Amniotic stem cell (primary cell): ENCODE data around the gene NHS.
"Not testable (repeated sequence)": the region's sequence is repeated elsewhere in the genome, so short reads cannot be mapped to it uniquely, and the experiment has no call there.

Experiments used
- DNase-seq: peaks from one replicate; lab custom pipeline; 2025; lab: John Stamatoyannopoulos, UW

NHS gene

DNA sequence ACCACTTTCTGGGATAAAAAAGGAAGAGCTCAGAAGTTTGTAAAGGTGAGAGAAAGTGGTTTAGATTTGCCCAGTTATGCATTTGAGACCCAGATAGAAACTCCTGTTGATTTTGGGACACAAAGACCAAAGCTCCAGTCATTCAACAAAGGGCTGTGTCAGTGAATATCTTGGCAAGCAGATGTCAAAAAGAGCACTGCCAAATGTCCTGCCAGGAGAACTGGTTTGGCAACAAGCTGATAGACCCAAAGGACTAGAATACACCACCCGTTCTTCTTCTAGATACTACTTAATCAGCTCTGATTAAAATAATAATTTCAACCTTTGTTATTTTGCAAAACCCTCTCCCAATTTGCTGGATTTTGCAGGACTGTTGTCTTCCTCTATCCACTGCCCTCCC lies 121.4 kb downstream of the NHS start:
- no peak for DNase-seq

DNA sequence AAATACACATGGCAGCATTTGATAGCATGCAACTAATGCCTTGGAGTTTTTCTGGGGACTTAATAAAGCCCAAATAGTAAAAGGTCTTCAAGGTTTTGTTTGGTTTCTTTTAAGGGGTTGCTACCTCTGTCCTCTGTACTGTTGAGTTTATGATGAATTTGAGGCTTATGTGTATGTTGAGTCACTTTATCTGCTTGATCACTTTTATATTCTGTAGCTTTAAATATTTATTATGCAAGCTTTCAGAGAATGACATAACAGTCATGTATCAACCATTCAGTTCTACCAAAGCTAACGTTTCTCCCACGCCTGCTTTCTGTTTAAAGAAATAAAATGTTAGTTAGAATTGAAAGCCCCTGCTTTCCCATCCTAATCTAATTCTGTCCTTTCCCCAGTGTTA lies 122.2 kb downstream of the NHS start:
- DNase-seq = no peak

DNA sequence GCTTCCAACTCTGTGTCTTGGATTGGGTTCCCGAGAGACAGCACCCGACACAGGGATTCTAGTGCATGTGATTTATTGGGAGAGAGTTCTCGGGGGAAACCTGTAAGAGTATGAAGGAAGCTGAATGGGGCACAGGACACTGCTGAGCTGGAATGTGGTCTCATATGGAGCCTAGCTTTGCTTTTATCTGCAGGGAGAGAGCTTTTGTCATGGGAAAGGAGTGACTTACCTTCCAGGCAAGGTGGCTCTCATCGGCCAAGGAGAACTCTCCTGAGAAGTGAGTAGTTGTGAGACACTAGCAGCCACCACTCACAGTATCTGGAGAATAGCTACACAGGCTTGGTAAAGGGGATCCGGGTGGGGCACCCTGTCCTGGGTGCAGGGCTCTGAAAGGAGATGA lies 124.5 kb downstream of the NHS start:
- no peak for DNase-seq

DNA sequence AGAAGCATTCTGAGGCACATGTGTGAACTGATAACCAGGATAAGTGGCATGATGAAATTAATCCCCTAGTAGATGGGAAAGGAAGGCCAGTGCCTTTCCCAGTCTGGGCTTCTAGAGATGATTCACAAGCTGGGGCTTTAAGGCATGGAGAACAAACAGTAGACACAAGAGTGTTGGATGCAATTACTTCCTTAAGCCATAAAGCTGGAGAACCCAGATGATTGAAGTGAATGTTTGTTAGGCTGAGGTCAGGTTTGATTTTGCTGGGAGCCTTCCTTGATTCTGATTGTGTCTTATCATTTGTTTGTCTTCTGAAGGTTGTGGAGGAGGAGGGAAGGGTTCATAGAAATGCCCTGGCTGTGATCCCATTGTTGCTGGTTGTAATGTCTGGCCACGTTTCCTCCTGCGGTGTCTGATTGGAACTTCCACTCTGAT lies 125.2 kb downstream of the NHS start:
- DNase-seq = no peak

DNA sequence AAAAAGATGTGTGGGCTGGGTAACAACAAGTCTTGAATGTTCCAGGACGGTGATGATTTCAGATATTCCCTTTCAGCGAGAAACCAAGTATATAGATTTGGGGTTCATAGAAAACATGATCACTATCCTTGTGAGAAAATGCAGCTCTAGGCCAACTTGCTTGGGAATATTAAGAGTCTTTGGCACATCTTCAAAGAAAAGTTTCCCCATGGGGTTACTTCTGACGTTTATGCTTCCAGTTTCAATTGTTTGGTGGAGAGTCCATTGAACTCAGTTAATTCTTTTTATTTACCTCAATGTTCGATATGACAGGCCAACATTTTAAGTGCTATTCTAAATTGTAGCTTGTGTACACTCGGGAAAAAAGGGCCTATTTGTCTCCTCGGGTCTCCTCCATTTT lies 126.7 kb downstream of the NHS start:
- no peak for DNase-seq

DNA sequence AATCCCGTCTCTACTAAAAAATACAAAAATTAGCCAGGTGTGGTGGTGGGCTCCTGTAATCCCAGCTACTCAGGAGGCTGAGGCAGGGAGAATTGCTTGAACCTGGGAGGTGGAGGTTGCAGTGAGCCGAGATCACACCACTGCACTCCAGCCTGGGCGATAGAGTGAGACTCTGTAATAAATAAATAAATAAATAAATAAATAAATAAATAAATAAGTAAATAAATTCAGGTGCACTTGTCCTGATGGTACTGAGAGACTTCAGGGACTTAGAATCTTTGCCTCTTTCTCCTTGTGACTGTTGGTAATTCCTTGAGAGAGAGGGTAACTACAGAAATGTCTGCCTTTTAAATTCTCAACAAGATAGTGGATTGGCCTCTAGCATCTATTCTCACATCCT lies 131.4 kb downstream of the NHS start:
- DNase-seq = not testable (repeated sequence)

DNA sequence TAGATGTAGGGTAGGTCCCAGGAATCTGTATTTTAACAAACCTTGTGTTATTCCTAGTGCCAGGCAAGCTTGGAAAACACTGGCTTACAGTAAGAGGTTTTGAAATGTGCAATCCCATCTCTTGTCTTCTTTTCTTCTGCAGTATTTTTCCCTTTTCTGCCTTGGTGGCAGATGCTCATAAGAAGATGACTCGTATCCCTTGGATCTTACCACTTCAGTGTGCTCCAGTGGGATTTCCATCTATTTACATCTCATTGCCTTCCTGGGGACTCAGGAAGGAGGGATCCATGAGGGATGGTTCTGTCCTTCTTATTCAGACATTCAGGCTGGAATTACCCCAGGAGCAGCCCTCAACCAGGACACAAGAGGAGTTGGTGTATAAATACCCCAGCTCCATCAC lies 136.6 kb downstream of the NHS start:
- no peak for DNase-seq

DNA sequence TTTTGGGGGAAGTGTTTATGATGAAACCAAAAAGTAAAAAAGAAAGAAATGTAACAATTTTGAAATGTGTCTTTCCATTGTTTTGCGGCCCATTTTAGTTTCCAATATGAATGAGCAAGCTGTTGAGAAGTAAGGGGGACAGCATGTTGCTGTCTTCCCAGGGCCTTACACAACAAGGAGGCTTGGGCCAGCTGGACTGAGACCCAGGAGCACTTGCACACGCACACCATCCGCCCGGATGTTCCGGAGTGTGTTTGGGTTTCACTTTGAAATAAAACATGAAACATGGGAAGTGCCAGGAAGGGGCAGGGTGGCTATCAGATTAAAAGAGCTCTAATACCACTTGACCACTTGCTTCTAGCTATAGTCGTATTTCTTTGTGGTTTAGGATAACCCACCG lies 144.4 kb downstream of the NHS start:
- no peak for DNase-seq

DNA sequence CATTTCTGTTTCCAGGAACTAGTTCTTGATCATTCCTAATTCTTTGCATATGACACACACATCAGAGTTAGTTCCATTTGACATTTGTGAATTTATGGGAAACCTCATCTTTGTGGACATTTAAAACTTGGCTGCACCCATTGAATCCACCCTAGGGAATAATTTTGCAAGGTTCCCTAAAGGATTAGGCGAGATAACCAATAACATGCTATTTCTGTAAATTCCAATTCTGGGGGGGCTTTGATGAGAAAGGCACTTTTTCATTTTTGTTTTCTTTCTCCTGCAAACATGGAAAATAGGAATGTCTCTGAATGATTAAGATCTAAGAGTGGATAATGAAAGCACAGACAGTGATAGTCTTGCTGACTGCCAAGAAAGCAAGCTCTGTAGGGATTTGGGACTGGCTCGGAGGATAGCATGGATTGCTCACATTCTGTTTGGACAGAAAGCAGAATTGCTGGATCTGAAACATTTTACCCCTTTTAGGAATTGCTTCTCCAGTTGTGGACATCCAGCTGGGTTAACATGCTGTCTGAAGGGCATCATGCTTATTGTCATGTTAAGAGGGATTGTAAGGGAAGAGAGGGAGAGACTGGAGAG lies 145.1 kb downstream of the NHS start:
- DNase-seq = no peak

DNA sequence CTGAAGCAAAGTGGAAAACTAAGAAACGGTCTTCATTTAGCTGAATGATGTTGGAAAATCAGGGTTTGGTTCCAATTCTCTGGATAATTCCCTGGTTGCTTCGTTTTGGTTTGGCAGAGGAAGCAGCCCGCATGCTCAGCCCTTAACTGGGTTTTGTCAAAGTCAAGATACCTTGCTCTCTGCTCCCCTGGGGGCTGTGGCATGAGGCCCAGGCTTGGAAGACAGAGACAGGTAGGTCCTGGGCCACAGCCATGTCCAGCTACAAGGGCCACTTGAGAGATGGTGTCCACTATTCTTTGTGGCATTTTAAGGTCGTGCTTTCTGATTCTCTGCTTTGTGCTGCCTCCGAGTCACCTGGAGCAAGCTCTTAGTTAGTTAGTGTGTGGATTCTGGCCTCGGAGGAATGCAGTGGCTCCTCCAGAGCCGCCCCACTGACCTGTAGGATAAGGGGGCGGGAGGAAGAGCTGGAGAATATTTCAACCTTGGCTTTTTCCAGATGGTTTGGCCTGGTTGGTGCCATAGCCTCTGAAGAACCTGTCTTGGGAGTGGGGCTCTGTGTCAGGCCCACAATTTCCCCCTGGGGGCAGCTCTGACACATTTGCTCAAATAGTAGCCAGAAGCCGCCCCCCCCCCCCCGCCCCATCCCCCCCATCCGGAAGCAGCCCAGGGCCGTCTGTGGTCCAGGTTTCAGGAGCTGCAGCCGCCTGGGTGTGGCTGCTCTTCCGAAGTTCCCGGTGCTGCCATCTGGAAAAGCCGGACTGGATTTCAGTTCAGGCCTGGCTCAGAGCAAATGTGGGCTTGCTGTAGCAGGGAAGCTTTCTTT lies 147.1 kb downstream of the NHS start:
- DNase-seq = no peak

DNA sequence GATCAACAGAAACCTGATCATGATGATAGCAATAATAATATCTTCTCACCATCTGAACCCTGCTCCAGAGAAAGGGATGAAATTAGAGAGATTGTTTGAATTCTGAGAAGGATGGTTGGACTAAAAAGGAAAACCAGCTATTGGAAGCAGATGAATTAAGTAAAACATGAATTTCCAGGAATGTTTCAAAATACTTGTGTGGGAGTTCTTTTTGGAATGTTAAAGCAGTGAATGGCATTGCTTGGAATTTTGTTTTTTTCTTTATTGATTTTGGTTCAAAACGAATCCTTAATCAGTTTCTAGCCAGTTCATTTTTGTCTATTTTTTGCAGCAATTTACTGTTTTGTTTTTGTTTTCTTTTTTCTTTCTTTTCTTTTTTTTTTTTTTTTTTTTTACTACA lies 150.3 kb downstream of the NHS start:
- DNase-seq = no peak

DNA sequence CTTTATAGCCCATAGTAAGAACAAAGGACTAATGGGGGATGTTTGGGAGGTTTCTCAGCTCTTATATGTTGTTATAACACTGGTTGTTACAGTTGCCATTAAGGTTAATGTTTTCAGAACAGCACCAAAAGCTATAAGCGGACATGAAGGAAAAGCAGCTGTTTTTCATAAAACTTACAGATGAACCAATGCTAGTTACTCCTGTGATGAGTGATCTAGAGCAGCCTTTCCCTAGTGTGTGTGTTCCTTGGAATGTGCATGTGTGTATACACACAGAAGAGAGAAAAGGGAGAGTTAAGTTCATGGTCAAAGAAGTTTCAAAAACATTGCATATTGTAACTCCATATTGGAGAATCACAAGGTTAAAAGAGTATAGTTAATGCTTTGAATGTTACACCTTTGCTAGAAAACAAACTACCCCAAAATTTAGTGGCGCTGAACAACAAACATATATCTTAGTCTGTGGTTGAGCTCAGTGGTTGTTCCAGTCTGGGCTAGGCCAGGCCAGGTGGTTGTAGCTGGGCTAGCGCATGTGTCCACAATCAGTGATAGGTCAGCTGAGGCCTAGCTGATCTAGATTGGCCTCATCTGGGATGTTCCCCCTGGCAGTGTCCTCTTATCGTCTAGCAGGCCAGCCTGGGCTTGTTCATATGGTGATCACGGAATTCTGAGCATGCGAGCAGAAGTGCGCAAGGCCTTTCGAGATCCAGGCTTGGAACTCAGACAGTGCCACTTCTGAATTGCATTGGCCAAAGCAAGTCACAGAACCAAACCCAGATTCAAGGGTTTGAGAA lies 151.0 kb downstream of the NHS start:
- no peak for DNase-seq

DNA sequence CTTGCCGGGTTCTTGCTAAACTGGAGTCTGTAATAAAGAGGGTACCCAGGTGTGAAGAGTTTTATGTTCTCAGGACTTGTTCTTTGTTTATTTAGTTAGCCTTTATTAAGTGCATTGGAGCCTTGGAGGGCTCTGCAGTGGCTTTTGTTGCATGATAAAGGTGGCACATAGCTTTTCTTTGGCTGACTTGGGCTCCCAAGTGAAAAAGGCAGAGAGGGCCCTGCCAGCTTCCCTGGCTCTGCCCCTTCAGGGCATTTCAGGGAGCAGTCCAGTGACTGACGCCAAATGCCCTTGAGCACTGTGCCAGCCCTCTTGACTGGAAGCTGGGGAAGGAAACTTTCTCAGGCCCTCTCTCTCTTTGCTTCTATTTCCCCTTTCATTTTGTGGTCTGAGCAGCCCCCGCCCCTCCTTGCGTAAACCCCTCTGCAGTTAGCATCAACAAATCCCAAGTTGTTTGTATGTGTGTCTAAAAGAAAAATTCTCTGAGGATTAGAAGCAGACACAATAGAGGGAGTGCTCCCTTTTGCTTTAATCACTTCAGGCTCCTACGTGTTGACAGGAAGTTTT lies 152.2 kb downstream of the NHS start:
- no peak for DNase-seq

DNA sequence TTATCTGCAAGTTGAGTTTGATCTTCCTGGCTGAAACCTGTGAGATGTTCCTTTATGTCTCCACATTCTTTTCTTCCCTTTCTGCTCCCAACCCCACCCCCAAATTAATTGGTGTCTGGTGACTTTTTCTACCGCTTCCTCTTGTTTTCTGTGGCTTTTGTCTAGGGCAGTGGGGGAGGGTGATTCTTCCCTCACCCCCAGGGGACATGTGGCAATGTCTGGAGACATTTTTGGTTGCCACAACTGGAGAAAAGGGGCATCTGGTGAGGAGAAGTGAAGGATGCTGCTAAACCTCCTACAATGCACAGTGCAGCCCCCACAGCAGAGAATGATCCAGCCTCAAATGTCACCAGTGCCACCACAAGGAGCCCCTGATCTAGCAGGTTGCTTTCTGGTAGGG lies 152.9 kb downstream of the NHS start:
- no peak for DNase-seq

DNA sequence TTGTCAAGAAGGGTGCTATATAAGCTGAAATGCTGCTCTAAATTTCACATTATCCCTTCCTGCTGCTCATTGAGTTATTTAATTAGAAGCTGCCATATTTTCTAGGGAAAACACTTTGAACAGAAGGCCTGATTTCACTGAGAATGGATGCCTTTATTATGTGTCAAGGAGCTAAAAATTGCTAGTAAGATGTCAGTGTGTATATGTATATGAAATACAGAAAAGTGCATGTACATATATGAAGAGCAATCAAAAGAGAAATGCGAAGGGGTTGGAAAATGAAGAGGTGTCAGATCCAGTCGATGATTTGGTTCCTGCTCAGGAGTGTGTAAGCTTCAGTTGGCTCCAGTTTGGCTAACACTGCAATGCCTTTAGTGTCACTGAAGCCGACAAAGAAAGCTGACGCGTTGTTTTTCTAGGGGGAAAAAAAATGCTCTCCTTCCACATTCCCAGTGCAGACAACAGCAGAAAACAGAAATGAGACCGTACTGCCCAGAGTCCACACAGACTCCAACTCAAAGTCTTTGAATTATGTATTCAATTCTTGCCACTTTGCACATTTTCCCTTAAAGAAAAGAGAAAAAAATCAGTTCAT lies 154.2 kb downstream of the NHS start:
- DNase-seq = no peak

DNA sequence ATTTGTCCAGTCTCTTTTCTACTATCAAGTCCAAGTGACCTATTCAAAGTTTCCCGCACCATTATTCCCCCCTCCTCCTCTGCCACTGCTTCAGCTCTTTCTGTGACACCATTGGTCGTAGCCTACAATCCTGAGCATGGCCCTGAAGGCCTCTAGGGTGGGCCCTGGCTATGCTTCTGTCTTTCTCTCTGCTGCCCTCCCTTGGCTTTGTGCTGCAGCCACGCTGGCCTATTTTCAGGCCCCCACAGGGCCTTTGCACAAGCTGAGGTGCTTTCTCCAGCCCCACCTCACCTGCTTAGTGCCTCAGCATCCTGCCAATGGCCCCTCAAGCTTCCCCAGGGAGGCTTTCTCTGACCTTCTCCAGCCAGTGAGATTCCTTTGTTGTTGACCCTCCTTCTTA lies 156.5 kb downstream of the NHS start:
- no peak for DNase-seq

DNA sequence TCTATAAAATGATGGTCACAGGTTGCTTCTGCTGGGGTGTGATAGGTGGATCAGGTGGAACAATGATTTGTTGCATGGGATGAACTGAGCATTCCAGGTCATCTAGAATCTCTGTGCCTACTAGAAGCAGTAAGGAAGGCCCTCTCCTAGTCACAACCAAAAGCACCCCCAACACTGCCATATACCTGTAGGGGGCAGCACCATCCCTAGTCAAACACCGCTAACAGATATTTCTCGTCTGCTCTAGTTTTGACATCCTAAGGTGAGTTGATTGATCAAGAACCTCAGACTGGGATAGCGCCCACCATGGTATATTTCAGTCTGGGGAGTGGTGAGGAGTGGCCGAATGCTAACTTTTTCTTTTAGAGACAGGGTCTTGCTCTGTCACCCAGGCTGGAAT lies 160.2 kb downstream of the NHS start:
- no peak for DNase-seq

DNA sequence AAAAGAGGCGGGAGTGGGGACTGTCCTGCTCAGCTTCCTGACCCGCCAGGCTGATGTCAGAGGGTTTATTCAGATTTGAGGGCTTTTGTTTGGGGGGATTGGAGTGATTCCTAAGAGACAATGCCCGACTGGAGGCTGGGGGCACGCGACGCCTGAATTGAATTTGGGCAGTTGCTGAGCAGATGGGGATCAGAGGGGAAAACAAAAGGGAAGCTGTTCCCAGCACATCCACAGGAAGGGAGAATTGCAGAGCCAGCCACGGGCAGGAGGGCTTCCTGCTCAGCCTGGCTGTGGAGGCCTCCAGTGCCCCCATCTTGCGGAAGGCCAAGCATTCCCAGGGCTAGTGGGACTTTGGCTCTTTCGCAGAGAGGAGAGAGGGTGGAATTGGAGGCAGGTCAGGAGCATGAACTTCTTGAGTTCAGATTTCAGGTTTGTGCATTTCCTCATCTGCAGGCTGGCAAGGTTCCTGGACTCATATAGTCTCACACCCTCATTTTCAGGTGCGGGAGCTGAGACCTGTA lies 162.8 kb downstream of the NHS start:
- no peak for DNase-seq

DNA sequence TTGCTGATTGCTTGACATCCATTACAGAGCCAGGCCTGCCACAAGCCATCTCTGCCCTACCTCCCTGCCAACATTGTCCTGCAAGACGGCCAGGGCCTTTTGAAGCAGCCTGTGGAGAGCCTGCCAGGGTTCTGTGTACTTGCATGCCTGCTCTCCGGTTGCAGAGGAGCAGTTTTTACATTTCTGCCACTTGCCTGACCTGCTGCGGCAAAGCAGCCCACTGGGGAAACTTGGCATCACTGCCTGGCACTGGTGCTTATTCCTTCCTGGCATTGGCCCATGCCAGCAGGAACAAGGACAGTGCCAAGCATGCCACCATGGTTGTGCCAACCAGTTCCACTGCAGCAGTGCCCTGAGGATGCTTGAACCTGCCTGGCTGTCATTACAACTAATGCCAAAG lies 167.1 kb downstream of the NHS start:
- no peak for DNase-seq

DNA sequence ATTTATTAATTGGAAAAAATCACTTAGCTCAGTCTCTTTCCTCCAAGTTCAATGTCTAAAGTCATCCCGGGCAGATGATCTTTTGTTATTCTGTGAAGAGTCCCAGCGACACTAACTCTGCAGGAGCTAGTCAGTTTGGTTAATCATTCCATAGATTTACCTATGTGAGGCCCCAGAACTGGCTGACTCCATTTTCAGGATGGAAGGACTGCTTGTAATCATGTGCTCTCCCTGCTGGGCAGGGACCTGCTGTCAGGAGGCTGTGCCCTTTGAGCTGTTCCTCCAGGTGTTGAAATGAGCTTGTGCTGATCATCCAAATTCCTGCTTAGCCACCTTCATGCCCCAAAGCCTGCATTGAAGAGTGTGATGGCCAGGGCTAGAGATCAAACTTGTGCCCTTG lies 169.8 kb downstream of the NHS start:
- no peak for DNase-seq

DNA sequence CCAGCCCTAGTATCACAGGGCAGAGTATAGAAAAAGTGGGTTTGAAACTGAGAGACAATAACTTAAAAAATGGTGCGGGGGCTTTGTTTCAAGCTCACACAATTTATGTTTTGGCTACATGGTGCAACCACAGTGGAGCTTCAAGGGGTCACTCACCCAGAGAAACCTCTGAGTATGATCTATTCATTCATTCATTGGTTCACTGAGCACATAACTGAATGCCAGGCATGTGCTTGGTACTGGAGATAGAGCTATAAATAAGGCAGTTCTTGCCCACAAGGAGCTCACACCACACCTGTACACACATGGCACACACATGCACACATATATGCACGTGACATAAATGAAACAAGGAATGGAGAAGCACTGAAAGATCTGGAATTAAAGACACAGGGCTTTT lies 171.4 kb downstream of the NHS start:
- no peak for DNase-seq

DNA sequence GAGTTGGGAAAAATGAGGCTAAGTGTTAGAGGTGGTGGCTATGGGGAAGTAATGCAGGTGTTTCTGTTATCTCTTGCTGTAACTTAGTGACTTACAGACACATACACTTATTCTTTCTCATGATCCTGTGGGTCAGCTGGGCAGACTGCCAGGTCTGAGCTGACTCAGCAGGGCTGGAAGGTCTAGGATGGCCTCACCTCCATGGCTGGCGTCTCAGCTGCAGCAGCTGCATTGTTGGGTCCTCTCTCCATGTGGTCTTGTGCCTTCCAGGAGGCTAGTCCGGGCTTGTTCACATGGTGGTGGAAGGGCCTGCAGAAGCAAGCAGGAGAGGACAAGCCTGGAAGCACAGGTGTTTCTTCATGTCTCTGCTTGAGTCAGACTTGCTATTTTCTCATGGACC lies 172.7 kb downstream of the NHS start:
- no peak for DNase-seq
